Body of pancreas (tissue), 4 donors: ENCODE measurements around the gene NPHP1.
"Not testable (repeated sequence)": the region's sequence is repeated elsewhere in the genome, so short reads cannot be mapped to it uniquely, and the experiment has no call there.

Source experiments
- CTCF ChIP-seq, 7 experiments: fragments of 450-650 bp in 4 of 7; fragments of 200-600 bp in 3 of 7; sonication (generic) in 3 of 7; IDR thresholded peaks; one replicate each; pipeline ENCODE4 v1.5.1; 2016 to 2019; ENCODE audit warnings: antibody characterized with exemption in 7 of 7
- POLR2A ChIP-seq, 3 donors: fragments of 450-650 bp; IDR thresholded peaks; one replicate each; pipeline ENCODE4 v1.6.1; 2016; ENCODE audit warnings: antibody characterized with exemption in 3 of 3, mild to moderate bottlenecking in 2 of 3

DNA sequence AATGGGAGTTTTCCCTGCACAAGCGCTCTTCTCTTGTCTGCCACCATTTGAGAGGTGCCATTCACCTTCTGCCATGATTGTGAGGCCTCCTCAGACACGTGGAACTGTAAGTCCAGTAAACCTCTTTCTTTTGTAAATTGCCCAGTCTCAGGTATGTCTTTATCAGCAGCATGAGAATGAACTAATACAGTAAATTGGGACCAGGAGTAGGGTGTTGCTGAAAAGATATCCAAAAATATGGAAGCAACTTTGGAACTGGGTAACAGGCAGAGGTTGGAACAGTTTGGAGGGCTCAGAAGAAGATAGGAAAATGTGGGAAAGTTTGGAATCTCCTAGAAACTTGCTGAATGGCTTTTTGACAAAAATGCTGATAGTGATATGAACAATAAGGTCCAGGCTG, 50.6 kb downstream of the NPHP1 start:
- not testable (repeated sequence) for TF ChIP-seq CTCF, POLR2A (IDR thresholded peaks at IDR 0.05)
